Measurements from ENCODE around the gene KDM5B.

DNA sequence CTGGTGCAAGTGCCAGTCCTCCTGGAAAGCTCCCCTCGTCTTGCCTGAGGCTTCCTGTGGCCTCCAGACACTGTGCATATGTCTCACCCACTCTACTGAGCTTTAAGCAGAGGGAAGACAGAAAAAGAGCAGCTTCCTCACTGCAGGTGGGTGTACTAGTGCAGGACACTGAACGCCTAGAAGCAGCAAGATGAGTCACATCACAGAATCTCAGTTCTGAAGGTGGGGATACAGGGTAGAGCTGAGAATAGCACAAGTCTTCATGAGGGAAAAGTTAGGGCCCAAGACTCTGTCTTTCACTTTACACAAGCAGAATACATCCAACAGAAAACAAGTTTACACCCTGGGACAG is 39.9 kb upstream of the KDM5B start:
- TF ChIP-seq, protein P1, sequence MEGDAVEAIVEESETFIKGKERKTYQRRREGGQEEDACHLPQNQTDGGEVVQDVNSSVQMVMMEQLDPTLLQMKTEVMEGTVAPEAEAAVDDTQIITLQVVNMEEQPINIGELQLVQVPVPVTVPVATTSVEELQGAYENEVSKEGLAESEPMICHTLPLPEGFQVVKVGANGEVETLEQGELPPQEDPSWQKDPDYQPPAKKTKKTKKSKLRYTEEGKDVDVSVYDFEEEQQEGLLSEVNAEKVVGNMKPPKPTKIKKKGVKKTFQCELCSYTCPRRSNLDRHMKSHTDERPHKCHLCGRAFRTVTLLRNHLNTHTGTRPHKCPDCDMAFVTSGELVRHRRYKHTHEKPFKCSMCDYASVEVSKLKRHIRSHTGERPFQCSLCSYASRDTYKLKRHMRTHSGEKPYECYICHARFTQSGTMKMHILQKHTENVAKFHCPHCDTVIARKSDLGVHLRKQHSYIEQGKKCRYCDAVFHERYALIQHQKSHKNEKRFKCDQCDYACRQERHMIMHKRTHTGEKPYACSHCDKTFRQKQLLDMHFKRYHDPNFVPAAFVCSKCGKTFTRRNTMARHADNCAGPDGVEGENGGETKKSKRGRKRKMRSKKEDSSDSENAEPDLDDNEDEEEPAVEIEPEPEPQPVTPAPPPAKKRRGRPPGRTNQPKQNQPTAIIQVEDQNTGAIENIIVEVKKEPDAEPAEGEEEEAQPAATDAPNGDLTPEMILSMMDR (IDR thresholded peaks at IDR 0.05; ENCODE audit: poor library complexity): no peak
- no peak for TF ChIP-seq EZH2 (IDR thresholded peaks at IDR 0.05; ENCODE audit: borderline replicate concordance)
- TF ChIP-seq EZH2phosphoT487 (IDR thresholded peaks at IDR 0.05; ENCODE audit: low read depth, severe bottlenecking, unreplicated experiment): no peak

Data from hepatocyte (in vitro differentiated cells).